CD4-positive, alpha-beta T cell treated with Interleukin-17A for 4 hours (primary cell): Measurements from ENCODE around the gene FLT3LG.
A peak's percentile ranks its signal among the peaks of the same experiment; 100 is the strongest.

ENCODE experiments used
- DNase-seq: peaks from one replicate; pipeline ENCODE4 v3.0.0-alpha.2; 2020; ENCODE audit warnings: mixed read lengths

The FLT3LG gene

DNA sequence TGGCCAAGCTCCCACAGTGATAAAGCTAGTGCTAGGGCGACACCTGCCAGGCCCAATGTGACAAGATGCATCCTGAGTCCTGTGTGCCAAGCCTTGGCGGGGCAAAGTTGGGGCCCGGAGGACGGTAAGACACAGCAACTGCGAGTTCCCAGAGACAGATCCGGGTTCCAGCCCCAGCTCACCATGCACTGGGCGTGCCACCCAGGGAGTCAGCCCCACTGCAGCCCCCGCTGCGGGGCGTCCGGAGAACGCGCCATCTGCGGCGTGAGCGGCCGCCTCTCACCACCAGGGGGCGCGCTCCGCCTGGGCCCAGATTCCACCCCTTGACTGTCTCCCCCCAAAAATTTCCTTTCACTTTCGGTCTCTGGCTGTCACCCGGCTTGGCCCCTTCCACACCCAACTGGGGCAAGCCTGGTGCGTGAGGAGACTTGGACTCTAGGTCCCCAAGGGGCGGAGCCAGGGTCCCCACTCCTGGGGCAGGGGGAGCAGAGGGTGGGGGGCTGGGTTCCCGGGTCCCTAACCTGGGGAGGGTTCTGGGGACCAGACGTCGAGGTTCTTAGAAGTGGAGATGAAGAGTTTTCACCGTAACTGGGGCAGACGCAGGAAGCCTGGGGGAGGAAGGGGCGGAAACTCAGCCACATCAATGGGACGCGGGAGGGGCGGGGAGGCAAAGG lies at the start of gene FLT3LG:
Gene FLT3LG (plus strand): TSS at position 348 of the 674 bp plus-strand sequence. CDS start 425 bp downstream, outside the sequence.
- DNase-seq: peak; percentile 95

DNA sequence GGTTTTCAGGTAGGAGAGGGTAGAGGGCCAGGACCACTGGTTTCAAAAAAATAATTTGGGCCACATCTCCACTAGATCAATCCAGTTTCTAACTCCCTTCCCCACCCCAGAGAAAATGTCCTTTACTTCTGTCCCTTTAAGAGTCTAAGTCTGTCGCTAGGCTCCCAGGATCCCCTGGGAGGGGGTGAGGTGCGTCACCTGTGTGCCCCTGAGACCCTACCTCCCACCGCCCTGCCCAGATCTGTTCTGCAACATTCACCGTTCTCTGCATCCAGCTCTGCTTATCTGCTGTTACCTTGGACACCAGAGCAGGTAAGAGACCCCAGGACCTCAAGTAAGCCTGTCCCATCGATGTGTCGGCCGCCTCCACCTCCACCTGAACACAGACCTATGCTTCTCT lies 48.8 kb upstream of the FLT3LG start, which contains the start of gene GFY:
Gene GFY (plus strand): TSS at position 211 of the 400 bp plus-strand sequence. CDS start 1,043 bp downstream, outside the sequence.
- no peak for DNase-seq

GRCh38 chr19:49425922-49426592 lies 48.0 kb upstream of the FLT3LG start:
- DNase-seq: peak; percentile 32

DNA sequence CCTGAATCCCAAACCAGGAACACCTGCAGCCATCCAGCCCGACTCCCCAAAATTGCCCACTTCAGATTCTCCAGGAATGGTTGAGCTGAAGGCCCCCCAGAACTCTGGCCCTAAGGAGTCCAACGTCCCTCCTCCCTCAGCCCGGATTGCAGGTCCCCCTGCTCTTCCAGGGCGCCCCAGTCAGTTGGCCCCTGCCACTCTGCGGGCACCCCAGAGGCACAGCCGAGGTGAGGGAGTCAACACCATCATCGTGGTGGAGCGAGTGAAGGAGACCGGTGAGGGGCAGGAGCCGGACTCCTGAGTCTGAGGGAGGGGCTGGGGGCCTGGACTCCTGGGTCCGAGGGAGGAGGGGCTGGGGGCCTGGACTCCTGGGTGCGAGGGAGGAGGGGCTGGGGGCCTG lies 46.7 kb upstream of the FLT3LG start:
- no peak for DNase-seq

DNA sequence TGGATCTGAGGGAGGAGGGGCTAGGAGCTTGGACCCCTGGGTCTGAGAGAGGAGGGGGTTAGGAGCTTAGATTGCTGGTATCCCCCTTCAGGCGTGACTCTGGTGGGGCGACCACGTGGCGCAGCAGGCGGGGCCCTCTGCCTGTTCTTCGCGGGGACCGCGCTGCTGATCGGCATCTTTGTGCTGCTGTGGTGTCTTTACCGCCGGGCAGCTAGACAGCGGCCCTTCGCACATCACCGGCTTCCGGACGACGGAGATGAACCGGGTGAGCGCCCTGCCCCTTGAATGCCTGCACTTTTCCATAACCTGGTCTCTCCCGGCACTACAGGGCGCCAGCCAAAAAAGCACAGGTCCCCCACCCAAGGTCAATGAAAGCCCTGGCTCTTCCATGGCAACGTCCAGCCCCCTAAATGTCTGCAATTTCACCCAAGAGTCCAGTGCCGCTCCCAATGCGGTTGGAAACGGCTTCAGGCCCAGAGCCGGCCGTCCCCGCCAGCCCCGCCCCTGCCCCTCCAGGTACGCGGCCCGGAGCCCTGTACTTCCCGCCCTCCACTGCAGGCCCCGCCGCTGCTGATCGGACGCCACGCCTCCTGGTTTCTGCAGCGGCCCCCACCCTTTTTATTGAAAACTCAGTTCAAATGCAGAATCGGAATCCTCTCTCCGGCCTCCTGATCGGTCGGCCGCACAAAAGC lies 46.0 kb upstream of the FLT3LG start:
- DNase-seq: peak; percentile 51

GRCh38 chr19:49428547-49429451 lies 45.2 kb upstream of the FLT3LG start:
- DNase-seq: no peak

- no peak for DNase-seq
These were observed 43.8 kb upstream of the FLT3LG start for GRCh38 chr19:49430172-49430677.

DNA sequence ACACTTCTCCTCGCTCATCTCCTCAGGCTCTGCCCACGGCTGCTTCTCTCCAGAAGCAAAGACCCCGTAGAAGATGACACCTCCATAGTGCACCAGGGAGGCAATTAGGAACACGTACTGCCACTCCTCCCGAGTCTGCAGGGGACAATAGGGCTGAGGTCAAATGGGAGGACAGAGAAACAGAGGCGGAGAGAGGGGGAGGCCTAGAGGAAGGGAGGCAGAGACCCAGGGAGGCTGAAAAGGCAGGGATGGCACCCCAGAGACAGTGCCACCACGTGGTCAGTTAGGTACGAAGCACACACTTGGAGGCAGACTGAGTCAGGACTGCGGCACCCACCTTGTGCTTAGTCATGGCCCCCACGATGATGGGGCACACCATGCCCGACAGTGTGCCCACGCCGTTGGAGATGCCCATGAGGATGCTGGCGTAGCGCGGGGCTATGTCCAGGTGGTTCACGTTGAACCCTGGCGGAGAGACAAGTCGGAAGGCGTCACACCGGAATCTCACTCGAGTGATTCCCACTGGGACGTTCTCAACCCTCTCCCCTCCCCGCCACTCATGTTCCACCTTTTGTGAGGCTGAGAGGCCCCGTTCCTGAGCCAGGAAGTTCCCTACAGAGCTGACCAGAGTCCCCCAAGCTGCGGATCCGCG lies 43.2 kb upstream of the FLT3LG start:
- peak; percentile 36 for DNase-seq

GRCh38 chr19:49431330-49431749 lies 42.7 kb upstream of the FLT3LG start:
- peak; percentile 35 for DNase-seq

- peak; percentile 48 for DNase-seq
These were observed 41.6 kb upstream of the FLT3LG start for GRCh38 chr19:49432141-49433073.

DNA sequence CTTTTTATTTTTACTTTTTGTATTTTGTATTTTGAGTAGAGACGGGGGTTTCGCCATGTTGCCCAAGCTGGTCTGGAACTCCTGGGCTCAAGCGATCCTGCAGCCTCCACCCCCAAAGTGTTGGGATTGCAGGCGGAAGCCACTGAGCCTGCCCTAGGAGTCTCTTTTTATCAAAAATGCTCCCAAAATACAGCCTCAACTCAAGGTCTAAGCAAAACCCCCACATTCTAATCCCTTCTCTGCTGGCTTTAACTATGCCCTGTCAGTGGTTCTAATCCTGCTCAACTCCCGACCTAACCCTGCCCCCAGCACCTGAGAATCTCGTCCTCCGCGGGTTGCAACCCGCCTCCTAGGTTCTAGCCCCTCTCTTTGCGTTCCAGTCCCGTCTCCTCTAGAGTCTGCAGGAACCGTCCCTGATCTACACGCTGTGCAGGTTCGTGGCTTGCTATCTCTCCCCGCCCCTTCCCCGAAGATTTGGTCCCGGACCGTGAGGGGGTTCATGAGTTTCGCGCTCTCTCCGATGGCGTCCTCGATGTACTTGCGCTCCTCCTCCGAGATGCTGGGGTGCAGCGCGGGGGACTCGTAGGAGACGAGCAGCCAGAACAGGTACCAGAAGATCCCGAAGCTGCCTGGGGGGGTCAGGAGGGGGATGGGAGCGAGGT lies 40.6 kb upstream of the FLT3LG start:
- no peak for DNase-seq

DNA sequence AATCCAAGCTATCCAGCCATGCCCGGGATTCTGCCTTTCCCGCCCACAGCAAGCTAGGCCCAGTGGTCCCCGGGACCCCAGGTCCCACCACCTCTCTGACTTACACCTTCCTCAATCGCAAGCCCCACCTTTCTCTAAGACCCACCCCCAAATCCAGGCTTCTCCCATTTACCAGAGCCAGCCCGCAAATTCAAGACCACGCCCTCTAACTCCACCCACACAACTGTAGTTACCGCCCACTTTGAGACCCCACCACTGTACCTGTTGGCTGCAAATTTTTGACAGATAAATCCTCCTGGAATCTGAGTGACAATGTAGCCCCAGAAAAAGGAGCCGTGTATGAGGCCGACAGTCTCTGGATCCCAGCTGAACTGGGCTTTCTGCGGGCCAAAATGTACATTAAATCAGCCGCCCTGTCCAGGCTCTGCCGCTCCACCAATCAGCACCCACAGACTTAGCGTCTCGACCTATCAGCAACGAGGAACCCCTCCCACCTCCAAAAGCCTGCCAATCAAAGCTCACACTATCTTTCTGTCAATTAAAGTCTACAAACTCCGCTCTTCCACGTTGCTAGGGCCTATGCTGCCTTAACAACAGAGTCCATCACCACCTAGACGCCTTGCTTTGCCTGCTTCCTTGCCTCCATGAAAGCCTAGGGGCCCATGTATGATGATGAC lies 39.0 kb upstream of the FLT3LG start:
- no peak for DNase-seq

GRCh38 chr19:49435670-49436069 lies 38.3 kb upstream of the FLT3LG start:
- no peak for DNase-seq

- DNase-seq: peak; percentile 57
These were observed 37.5 kb upstream of the FLT3LG start for GRCh38 chr19:49436381-49437017.

- DNase-seq: no peak
These were observed 36.8 kb upstream of the FLT3LG start for GRCh38 chr19:49437231-49437630.

DNA sequence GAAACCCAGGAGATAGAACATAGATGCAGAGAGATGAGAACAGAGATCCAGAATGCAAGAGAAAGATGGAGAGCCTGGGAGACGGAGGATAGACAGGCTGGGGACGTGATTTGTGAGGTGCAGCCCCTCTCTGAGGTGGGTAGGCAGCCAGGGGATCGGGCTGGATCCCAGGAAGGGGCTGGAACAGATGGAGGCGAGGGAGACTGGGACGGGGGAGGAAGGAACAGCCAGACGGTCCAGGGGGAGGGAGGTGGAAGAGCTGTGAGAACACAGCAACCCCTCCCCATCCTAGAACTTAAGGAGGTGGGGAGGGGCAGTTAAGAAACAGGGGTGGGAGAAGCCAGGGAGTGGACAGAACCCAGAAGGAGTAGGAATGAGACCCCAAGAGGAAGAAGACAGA lies 35.8 kb upstream of the FLT3LG start:
- DNase-seq: no peak

DNA sequence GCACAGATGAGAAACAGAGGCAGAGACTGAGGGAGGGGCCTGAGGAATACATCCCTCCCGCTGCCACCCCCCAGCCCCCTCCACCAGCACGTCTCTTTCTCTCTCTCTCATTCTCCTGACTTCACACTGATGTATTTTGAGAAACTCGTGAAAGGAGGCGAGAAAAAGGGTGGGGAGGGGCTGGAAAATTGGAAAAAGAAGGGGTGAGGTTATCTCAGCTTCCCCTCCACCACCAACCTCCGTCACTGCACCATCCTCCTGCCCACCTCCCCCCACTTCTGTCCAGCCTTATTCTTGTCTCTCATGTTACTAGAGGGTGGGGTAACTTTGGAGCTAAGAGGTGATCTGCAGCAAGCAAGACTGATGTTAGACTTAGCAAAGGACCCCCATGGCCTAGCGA lies 34.2 kb upstream of the FLT3LG start:
- no peak for DNase-seq

DNA sequence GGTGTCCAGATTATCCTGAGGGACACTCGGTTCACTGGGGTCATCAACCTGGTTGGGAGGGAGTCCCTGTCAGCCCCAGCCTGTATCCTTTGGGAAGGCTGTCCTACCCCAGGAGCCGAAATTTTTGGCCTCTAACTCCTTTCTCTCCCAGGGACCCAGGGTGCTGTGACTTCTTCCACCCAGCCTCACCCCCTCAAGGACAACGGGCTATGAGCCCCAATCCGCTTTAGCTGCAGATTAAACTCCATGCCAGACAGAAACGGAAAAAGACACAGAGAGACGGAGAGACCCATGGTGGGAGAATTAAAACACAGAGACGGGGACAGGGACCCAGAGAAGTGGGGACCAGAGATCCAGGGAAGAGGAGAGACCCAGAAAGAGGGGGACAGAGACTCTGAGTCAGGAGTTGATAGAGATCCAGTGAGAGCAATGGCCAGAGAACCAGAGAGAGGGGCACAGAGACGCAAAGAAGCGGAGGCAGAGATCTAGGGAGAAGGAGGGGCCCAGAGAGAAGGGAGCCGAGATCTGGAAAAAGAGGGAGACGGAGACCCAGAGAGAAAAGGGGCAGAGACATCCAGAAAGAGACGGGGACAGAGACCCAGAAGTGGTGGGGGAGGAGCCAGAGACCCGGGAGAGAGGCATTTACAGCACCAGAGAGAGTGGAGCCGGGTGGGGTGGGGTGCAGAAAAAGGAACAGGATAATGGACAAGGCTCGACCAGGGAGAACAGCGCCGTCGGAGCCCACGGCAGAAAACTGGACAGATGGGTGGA lies 33.4 kb upstream of the FLT3LG start:
- DNase-seq: no peak
